G401 (cell line): ENCODE data around the gene USP19. TPM values are rescaled to one million over a fixed set of nuclear protein-coding genes. Genes with fewer than 3 reads are reported as not detected.

ENCODE experiments used
- DNase-seq: peaks from one replicate; pipeline ENCODE4 v3.0.0-alpha.2; 2015; ENCODE audit warnings: low spot score
- in situ Hi-C: cut with HindIII; loops from 2 replicates; pipeline ENCODE4 v1.10.0; 2016; ENCODE audit warnings: low sequenced_read_pairs, mixed read lengths
- total RNA-seq: library from RNA; depleted of rRNA; stranded (reverse); fragments of >200 nt; shearing (Covaris generic); gene quantifications from 2 replicates; pipeline ENCODE4 v1.2.3, GENCODE V29; 2014; rRNA removed

The USP19 gene
- 46.1 and 46.5 TPM in 2 replicates for total RNA-seq

GRCh38 chr3:49120438-49121131 lies at the start of gene USP19:
Gene USP19 (minus strand): TSS chr3:49120823. CDS start chr3:49119145, 1,678 bp downstream.
- in situ Hi-C loops = no loop called here
- peak; percentile 96 for DNase-seq

GRCh38 chr3:49166752-49167556 lies 46.3 kb upstream of the USP19 start:
- no peak for DNase-seq
- in situ Hi-C loops = no loop called here

- DNase-seq = peak; percentile 63
- in situ Hi-C loops = no loop called here
Observed at GRCh38 chr3:49165771-49166751, 45.4 kb upstream of the USP19 start, which contains the start of gene CCDC71. Gene CCDC71 (minus strand): TSS chr3:49166331. CDS start chr3:49164208, 2,123 bp downstream.

- DNase-seq = no peak
- in situ Hi-C loops = no loop called here
Observed at GRCh38 chr3:49164983-49165720, 44.5 kb upstream of the USP19 start.

GRCh38 chr3:49163609-49164008 lies 43.0 kb upstream of the USP19 start:
- in situ Hi-C loops = no loop called here
- DNase-seq = no peak

GRCh38 chr3:49162751-49163419 lies 42.3 kb upstream of the USP19 start:
- in situ Hi-C loops = no loop called here
- no peak for DNase-seq

- no peak for DNase-seq
- in situ Hi-C loops = no loop called here
Observed at GRCh38 chr3:49161808-49162530, 41.3 kb upstream of the USP19 start.

- DNase-seq = no peak
- in situ Hi-C loops = no loop called here
Observed at GRCh38 chr3:49161197-49161596, 40.6 kb upstream of the USP19 start.

- in situ Hi-C loops = no loop called here
Observed at GRCh38 chr3:49158792-49159191, 38.2 kb upstream of the USP19 start.

GRCh38 chr3:49158103-49158709 lies 37.6 kb upstream of the USP19 start:
- in situ Hi-C loops = no loop called here
- DNase-seq = no peak

More at GRCh38 chr3:49158792-49159191, 38.2 kb upstream of the USP19 start:
- no peak for DNase-seq

GRCh38 chr3:49157289-49157688 lies 36.7 kb upstream of the USP19 start:
- in situ Hi-C loops = no loop called here
- no peak for DNase-seq

GRCh38 chr3:49153349-49153912 lies 32.8 kb upstream of the USP19 start:
- no peak for DNase-seq
- in situ Hi-C loops = no loop called here

GRCh38 chr3:49151610-49152009 lies 31.0 kb upstream of the USP19 start:
- in situ Hi-C loops = no loop called here
- no peak for DNase-seq

GRCh38 chr3:49148159-49148558 lies 27.5 kb upstream of the USP19 start:
- in situ Hi-C loops = loop anchor here (10.0 kb wide), 1 partner anchor 177 kb away; no protein-coding TSS in a partner anchor

GRCh38 chr3:49140080-49140479 lies 19.5 kb upstream of the USP19 start:
- no peak for DNase-seq
- in situ Hi-C loops = loop anchor here (10.0 kb wide), 1 partner anchor 185 kb away; no protein-coding TSS in a partner anchor

More at GRCh38 chr3:49148159-49148558, 27.5 kb upstream of the USP19 start:
- no peak for DNase-seq

- DNase-seq = no peak
- in situ Hi-C loops = no loop called here
Observed at GRCh38 chr3:49135499-49135898, 14.9 kb upstream of the USP19 start.
